ENCODE data around the gene IPO11.

Gene IPO11

DNA sequence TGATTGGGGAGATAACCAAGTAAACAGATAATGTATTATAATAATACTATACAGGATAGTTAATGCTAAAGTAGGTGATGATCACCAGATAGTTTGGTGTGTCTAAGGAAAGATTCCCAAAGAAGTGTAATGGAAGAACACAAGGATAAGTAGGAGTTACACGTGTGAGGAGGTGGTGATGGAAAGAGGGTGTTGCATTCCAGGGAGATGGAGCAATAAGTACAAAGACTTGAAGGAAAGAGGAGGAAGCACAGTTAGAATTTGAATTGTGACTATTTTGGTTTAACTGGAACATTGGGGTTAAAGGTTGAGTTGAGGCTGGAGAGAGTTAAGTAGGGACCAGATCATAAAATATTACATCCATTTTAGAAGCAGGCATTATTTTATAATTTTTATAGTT is 76.9 kb downstream of the IPO11 start:
- TF ChIP-seq, protein P1, sequence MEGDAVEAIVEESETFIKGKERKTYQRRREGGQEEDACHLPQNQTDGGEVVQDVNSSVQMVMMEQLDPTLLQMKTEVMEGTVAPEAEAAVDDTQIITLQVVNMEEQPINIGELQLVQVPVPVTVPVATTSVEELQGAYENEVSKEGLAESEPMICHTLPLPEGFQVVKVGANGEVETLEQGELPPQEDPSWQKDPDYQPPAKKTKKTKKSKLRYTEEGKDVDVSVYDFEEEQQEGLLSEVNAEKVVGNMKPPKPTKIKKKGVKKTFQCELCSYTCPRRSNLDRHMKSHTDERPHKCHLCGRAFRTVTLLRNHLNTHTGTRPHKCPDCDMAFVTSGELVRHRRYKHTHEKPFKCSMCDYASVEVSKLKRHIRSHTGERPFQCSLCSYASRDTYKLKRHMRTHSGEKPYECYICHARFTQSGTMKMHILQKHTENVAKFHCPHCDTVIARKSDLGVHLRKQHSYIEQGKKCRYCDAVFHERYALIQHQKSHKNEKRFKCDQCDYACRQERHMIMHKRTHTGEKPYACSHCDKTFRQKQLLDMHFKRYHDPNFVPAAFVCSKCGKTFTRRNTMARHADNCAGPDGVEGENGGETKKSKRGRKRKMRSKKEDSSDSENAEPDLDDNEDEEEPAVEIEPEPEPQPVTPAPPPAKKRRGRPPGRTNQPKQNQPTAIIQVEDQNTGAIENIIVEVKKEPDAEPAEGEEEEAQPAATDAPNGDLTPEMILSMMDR (IDR thresholded peaks at IDR 0.05; ENCODE audit: low read depth, low read length): no peak
- H3K27me3 ChIP-seq (ENCODE audit: insufficient read depth, low read depth, severe bottlenecking): no peaks in the 10 kb centered on the region
- no peak for DNase-seq
- no peak overlapping the region for H3K27ac ChIP-seq
- H3K9me3 ChIP-seq (ENCODE audit: severe bottlenecking): no peaks in the 10 kb centered on the region
- H3K36me3 ChIP-seq: peaks cover 14% of the 10 kb centered on the region
- no peak overlapping the region for H3K4me3 ChIP-seq (ENCODE audit: low read depth, low read length)

DNA sequence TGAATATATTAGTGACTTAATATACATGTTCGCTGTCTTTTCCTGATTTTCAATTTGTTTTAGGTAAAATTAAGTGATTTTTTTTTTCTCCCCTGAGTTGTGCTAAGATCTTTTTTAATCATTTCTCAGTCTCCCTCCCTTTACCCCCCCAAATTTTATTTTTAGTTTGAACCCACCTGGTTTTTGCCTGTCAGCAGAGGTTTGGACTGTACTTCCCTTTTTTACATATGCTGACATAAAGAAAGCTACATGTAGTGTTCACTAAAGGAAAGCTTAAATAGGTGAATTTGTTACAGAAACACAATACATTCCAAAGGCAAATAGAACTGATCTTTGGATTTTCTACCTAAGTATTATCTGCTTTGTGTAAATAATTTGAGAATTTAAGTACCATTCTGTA is 82.2 kb downstream of the IPO11 start:
- Histone ChIP-seq H3K27me3 (ENCODE audit: insufficient read depth, low read depth, severe bottlenecking) (no peaks in the 10 kb centered on the region), H3K9me3 (ENCODE audit: severe bottlenecking) (no peaks in the 10 kb centered on the region), H3K27ac (no peak overlapping the region), H3K36me3 (peaks cover 14% of the 10 kb centered on the region), H3K4me3 (ENCODE audit: low read depth, low read length) (no peak overlapping the region)
- DNase-seq: no peak
- TF ChIP-seq, protein P1 (IDR thresholded peaks at IDR 0.05; ENCODE audit: low read depth, low read length): no peak

DNA sequence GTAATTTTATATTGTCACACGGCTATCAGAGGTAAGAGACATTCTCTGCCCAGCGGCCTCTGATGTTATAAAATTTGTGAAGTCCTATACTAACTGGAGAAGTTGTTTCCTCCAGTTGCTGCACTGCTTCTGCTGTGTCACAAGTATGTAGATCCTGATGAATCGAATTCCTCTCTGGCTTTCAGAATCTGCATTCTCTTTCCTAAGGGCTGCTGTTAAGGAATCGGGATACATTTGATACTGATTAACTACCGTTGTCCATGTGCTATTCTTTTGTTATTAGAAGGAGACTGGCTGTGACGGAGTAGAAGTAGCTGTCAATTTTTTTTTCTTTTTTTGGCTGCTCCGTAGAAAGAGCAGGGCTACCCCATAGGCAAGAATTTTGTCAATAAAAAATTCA is 84.3 kb downstream of the IPO11 start:
- Histone ChIP-seq H3K27me3 (ENCODE audit: insufficient read depth, low read depth, severe bottlenecking) (no peaks in the 10 kb centered on the region), H3K27ac (no peak overlapping the region), H3K36me3 (no peaks in the 10 kb centered on the region; the same call in 1 of the 2 replicates), H3K4me3 (ENCODE audit: low read depth, low read length) (no peak overlapping the region), H3K9me3 (ENCODE audit: severe bottlenecking) (no peaks in the 10 kb centered on the region)
- TF ChIP-seq, protein P1 (IDR thresholded peaks at IDR 0.05; ENCODE audit: low read depth, low read length): no peak
- no peak for DNase-seq

DNA sequence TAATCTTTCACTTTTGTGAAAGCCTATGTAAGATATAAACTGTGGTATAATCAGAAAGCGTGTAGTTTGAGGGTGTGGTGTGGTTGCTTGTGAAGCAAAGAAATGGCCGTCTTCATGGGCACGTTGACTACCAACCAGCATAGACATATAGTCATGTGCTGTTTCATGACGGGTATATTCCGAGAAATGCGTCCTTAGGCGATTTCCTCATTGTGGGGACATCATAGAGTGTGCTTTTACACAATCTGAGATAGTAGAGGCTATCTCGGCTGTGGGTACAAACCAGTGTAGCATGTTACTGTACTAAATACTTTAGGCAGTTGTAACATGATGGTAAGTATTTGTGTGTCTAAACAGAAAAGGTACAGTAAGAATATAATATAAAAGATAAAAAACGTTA is 86.4 kb downstream of the IPO11 start:
- DNase-seq: no peak
- no peak overlapping the region for H3K27ac ChIP-seq
- TF ChIP-seq, protein P1 (IDR thresholded peaks at IDR 0.05; ENCODE audit: low read depth, low read length): no peak

DNA sequence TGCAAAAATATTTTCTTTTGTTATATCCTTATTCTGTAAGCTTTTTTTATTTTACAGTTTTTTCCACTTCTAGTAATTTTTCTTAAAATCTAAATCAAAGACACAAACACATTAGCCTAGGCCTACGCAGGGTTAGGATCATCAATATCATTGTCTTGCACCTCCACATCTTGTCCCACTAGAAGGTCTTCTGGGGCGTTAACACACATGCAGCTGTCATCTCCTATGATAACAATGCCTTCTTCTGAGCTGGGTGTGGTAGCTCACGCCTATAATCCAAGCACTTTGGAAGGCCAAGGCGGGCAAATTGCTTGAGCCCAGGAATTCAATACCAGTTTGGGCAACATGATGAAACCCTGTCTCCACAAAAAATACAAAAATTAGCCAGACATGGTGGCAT is 87.2 kb downstream of the IPO11 start:
- Histone ChIP-seq H3K36me3 (no peaks in the 10 kb centered on the region; the same call in 1 of the 2 replicates), H3K4me3 (ENCODE audit: low read depth, low read length) (no peak overlapping the region), H3K9me3 (ENCODE audit: severe bottlenecking) (no peaks in the 10 kb centered on the region), H3K27me3 (ENCODE audit: insufficient read depth, low read depth, severe bottlenecking) (no peaks in the 10 kb centered on the region), H3K27ac (no peak overlapping the region)
- no peak for DNase-seq
- TF ChIP-seq, protein P1 (IDR thresholded peaks at IDR 0.05; ENCODE audit: low read depth, low read length): no peak

More for the DNA sequence above, 86.4 kb downstream of the IPO11 start:
- no peaks in the 10 kb centered on the region for H3K27me3 ChIP-seq (ENCODE audit: insufficient read depth, low read depth, severe bottlenecking)
- no peaks in the 10 kb centered on the region; the same call in 1 of the 2 replicates for H3K36me3 ChIP-seq
- no peaks in the 10 kb centered on the region for H3K9me3 ChIP-seq (ENCODE audit: severe bottlenecking)
- H3K4me3 ChIP-seq (ENCODE audit: low read depth, low read length): no peak overlapping the region

DNA sequence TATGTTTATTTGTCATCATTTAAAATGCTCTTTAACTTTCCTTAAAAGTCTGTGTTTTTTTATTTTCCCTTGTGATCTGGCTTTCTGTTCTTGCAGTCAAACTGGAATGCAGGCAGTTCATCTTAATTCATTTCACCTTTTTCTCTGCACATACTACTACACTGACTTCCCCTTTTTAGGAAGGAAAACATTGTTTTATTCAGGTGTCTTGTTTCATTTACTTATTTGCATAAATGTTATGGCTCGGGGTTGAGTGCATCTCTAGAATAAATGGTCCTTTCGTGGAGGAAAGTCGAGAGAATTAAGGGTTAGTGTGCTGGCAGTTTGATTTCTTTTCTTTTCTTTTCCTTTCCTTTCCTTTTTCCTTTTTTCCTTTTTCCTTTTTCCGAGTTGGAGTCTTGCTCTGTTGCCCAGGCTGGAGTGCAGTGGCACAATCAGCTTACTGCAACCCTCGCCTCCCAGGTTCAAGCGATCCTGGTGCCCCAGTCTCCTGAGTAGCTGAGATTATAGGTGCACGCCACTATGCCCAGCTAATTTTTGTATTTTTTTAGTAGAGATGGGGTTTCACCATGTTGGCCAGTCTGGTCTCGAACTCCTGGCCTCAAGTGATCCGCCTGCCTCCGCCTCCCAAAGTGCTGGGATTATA is 90.0 kb downstream of the IPO11 start:
- Histone ChIP-seq H3K4me3 (ENCODE audit: low read depth, low read length) (no peak overlapping the region), H3K27ac (no peak overlapping the region), H3K27me3 (ENCODE audit: insufficient read depth, low read depth, severe bottlenecking) (no peaks in the 10 kb centered on the region), H3K36me3 (peaks cover 10% of the 10 kb centered on the region), H3K9me3 (ENCODE audit: severe bottlenecking) (no peaks in the 10 kb centered on the region)
- TF ChIP-seq, protein P1 (IDR thresholded peaks at IDR 0.05; ENCODE audit: low read depth, low read length): no peak
- DNase-seq: no peak
